ENCODE results near the gene LAMA2.

Gene LAMA2

GRCh38 chr6:129188306-129188705, 305.4 kb downstream of the LAMA2 start:
- DNase-seq: no peak

DNA sequence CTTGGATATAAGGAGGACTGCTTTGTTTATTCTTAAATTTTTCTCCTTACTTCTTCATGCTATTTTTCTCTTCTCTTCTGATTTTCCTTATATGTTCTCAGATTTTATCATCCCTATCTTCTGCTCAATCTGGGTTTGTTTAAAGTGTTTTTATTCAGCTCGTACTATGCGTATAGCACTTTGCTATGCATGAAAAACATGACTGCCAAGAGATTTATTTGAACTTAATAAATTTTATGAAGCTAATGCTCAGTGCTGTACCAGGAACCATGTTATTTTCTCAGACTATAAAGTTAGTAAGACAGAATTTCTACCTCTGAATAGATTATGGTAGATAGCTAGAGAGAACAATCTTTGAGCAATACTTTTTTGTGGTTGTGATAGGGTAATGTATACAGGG, 305.9 kb downstream of the LAMA2 start:
- no peak for DNase-seq

GRCh38 chr6:129189266-129189665, 306.3 kb downstream of the LAMA2 start:
- DNase-seq: no peak

DNA sequence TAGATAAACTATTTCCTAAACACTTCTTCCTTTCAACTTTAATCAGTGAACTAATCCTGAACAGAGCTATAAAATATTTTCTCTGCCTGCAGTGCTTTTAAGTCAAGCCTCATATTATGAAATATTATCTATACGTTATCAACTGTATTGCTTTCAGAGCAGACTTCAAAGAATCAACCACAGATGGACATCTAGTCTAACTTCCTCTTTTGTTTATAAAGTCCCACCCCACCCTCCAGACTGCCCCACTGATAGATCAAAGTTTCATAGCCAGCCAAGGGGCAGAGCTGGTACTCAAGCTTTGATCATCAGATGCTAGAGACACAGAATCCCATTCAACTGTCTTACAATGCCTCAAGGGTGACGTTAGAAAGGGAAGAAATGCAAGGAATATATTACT, 308.3 kb downstream of the LAMA2 start:
- DNase-seq: no peak

- no peak for DNase-seq
These were observed 309.6 kb downstream of the LAMA2 start for GRCh38 chr6:129192458-129192989.

DNA sequence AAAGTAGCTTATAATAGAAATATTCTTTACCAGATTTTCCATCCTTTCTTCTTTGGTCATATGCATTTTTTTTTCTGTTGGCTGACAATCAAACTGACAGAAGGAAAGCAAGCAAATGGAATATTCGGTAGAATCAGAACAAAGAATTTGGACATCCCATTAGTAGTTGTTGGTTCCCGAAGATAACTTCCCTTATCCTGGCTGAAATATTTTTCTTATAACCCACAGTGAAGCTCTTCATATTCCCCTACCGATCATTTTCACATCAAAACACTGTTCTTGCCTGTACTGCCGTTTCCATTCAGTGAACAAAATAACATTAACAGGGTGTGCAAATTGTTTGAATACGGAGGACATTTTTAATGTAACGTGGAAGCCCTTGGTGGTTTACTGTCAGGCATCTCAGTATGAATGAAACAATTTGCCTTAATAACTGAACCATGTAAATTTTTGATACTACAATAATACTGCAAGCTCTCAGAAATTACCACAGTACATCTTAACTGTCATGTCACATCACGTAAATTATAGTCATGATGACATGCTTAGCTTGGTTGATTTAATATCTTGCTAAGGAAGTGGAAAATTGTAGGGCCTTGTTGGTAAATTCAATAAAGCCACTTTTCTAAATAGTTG, 311.5 kb downstream of the LAMA2 start:
- no peak for DNase-seq

DNA sequence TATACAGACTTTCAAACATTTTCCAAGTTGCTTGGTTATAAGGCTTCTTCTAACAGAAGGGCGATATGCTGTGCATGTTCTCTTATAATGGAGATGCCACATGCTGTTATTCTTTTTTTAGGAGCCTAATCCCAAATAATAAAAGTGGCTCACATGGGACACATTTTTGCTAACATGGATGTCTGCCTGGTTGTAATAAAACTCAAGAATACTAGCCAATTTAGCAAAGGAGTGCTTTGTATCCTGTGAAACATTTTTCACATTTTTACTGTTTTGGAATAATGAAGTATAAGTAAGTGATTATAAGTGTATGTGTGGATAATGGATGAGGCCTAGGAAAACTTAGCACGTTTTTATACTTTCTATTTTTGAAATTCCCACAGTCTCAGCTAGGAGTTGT, 312.2 kb downstream of the LAMA2 start:
- DNase-seq: no peak

DNA sequence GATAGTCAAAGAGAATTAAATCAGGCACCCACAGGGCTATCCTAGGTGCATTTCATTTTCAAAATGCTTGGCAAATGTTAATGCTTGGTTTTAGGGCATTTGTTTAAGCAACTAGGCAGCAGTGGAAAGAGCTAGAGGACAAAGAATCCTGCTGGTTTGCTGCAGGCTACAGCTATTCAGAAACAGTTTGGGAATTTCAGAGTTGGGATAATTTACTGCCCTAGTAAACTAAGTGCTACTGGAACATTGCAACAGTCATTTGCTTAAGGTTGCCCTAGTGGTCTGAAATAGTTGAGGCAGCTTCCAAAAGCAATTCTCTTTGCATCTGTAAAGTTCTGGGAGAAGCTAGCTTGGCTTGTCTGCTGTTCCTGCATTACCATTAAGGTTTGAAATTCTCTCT, 312.7 kb downstream of the LAMA2 start:
- DNase-seq: peak; percentile 28

DNA sequence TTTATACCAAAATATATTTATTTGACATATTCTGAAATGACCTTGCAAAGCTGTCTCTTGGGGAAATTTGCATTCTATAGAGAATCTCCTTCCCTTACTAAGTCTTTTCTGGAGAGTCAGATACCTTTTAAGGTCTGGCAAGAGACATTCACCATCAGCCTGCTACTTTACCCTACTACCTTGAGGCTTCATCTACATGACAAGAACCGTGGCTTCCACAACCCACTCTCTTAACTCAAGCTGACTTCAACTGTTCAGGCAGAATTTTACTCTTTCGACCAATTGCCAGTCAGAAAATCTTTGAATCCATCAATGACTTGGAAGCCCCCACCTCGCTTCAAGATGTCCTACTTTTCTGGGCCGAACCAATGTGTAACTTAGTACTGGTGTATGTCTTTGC, 314.2 kb downstream of the LAMA2 start:
- no peak for DNase-seq

GRCh38 chr6:129200151-129200550, 317.2 kb downstream of the LAMA2 start:
- DNase-seq: no peak

- no peak for DNase-seq
These were observed 320.4 kb downstream of the LAMA2 start for GRCh38 chr6:129203190-129203900.

GRCh38 chr6:129206821-129207220, 323.9 kb downstream of the LAMA2 start:
- no peak for DNase-seq

DNA sequence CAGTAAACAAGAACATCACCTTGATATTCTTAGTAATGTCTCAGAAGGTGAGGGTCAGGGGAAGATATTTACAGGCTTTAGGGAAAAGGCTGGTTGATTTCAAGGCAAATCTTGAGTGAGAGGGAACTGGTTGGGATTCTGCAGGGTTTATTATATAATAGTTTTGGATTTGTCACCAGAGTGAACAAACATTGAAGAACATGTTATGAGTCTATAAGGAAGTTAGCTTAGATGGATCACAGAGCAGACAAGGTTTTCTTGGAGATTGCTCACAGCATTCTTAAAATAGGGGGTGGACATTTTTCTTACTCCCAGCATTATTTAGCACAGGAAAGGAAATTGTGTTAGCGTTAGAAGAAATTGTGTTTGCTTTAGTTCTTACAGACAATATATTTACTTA, 324.9 kb downstream of the LAMA2 start:
- no peak for DNase-seq

DNA sequence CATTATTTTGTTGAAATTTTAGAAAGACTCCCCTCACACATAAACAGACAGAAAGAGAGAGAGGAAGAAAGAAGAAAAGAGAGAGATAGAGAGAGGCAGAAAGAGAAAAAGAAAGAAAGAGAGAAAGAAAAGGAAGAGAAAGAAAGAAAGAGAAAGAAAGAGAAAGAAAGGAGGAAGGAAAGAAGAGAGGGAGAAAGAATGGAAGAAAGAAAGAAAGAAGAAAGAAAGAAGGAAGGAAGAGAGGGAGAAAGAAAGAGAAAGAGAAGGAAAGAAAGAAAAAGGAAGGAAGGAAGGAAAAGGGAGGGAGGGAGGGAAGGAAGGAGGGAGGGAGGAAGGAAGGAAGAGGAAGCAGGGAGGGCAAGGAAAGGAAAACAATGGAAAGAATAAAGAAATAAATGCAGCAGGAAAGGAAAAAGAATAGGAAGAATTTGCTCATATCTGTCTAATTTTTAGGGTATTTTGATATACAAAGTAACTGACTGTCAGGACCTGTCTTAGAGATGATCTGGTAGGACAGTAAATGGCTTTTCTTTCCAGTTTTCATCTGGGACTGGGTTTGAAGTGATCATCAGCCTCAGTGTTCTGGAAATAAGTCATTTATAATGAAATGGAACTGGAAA, 325.6 kb downstream of the LAMA2 start:
- no peak for DNase-seq

DNA sequence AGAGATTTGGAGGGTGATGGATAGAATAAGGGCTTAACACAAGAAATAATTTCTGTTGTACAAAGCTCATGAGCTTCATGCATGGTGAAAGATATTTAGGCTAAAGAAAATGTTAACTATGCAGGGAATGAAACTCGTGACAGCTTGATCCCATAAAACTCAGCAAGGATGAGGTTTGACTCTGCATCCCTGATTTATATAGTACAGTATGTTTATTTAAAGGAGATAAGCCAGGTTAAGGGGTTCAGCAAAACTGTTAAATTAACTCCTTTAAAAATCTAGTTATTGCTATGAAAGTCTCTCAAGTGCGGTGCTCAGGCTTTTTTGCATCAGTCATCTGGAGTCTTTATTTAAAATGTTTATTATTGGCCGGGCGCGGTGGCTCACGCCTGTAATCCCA, 326.4 kb downstream of the LAMA2 start:
- no peak for DNase-seq

DNA sequence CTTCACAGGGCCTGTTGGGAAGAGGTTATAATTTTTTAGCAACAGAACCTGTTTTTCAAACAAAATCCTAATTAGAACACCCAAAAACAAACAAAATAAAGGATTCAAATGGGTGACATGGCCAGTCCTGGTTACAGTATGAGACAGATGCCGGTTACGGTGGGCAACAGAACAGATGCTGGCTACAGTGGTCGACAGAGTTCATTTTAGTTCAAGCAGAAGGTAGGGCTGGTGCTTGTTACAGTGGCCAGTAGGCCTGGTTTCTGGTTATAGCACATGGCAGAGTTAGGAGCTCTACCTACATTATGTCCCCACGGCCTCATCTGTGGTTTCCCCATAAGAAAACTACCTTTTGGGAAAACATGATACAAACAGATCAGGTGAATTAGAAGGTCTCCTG, 327.7 kb downstream of the LAMA2 start:
- DNase-seq: no peak

- no peak for DNase-seq
These were observed 328.7 kb downstream of the LAMA2 start for GRCh38 chr6:129211626-129212025.

- no peak for DNase-seq
These were observed 329.1 kb downstream of the LAMA2 start for GRCh38 chr6:129212081-129212480.

DNA sequence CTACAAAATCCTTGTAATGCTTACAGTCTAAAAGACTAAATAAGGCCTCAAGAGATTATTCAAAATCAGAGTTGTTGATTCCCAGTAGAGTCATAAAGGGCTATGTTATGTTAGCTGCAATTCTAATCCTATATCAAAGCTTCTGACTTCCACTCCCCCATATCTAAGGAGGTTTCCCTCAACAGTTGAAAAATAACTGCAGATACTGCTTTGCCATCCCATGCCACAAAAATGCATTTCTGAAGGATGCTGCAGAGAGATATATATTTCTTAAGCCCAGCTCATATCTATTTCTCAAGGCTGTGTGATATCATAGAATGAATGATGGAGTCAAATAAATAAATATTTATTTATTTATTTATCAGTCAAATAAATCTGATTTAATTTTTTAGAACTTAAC, 332.3 kb downstream of the LAMA2 start:
- no peak for DNase-seq

DNA sequence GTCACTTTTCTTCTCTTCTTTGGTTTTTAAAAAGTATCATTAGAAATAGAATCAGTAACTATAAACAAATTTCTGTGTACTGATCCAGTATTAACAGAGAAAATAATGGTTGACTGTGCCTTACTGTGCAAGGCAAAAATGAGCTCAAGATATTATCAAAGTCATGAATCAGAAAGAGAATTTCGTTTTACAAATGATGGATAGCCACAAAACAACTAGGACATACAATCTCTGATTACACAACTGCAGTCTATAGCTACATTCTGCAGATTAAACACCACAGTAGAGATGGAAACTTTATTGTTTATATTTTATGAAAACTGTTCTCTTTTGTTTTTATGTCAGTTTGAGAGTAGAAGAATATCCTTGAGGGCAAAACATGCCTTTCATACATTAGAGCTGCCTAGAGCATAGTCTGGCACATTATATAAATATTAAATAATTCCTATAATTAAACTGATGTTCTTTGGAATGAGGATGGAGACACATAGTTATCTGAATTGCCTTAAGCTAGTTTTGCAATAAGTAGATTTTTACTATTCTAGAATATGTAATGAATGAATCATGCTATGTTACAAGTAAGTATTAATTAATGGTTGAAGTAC, 333.1 kb downstream of the LAMA2 start:
- DNase-seq: no peak

DNA sequence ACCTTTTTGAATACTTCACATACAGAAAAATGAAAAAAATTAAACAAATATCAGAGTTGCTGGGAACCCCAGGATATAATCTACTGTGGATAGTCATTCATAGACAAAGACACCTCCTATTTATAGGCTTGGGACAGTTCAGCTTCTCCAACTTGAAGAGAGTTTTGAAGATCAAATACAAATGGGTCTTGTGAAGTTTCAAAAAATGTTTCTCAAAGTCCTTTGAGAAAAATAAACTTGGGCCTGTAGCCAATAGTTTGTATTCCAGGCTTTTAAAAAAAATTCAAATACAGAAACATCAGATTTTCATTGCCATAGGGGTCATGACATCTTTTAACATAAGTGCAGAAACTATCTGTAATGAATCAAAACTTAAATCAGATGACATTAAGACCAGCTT, 334.8 kb downstream of the LAMA2 start:
- no peak for DNase-seq

GRCh38 chr6:129233458-129234134, 350.7 kb downstream of the LAMA2 start:
- DNase-seq: no peak

Data from right hindlimb (tissue), 1 donor.